GM12878 (cell line): ENCODE measurements around the gene GPR152. TPM values are rescaled to one million over a fixed set of nuclear protein-coding genes. Genes with fewer than 3 reads are reported as not detected.
A peak's percentile ranks its signal among the peaks of the same experiment; 100 is the strongest.

Source experiments
- ATAC-seq: fragments of 200-7000 bp; cut with Tn5 transposase; 3 replicates; pipeline ENCODE4 v1.9.1; 2020; ENCODE audit warnings: mild to moderate bottlenecking, moderate library complexity
- BruUV-seq: library from RNA; stranded (reverse); fragments of 400-500 nt; replicated peaks from 2 replicates; lab custom pipeline; 2021; lab: Mats Ljungman, UMichigan
- CTCF ChIA-PET: fragments of 300-600 bp; sonication (Branson Sonifier 250); formaldehyde crosslinking; extraction: SDS; loops from one replicate; lab custom pipeline; 2021; ENCODE audit warnings: inconsistent platforms; lab: Yijun Ruan, JAX
- POLR2A ChIA-PET: fragments of 350-600 bp; formaldehyde crosslinking; extraction: SDS; loops from one replicate; lab custom pipeline; 2021; ENCODE audit warnings: inconsistent platforms; lab: Charles Lee
- RAD21 ChIA-PET: fragments of 300-600 bp; sonication (Branson Sonifier 250); formaldehyde crosslinking; loops from one replicate; lab custom pipeline; 2023; ENCODE audit warnings: antibody characterized with exemption; ENCODE audit not compliant: unreplicated experiment; lab: Charles Lee
- SMC1A ChIA-PET: fragments of 300-600 bp; sonication (Branson Sonifier 250); formaldehyde crosslinking; loops from one replicate; lab custom pipeline; 2023; ENCODE audit not compliant: unreplicated experiment, uncharacterized antibody; lab: Charles Lee
- DNase-seq: peaks from one replicate; pipeline ENCODE4 v3.0.0-alpha.2; 2011; ENCODE audit warnings: low read depth, low spot score
- FAIRE-seq: peaks from 3 replicates; lab custom pipeline; 2011; peaks lifted over from hg19 to GRCh38; lab: Jason Lieb, UNC
- H2AFZ ChIP-seq: 2 replicates; pipeline ENCODE4 v1.6.0; 2011; ENCODE audit warnings: low read depth, low read length, control low read depth; ENCODE audit not compliant: control insufficient read depth
- H3K27ac ChIP-seq: 2 replicates; pipeline ENCODE4 v1.5.1; 2011; ENCODE audit warnings: control low read depth; ENCODE audit not compliant: control insufficient read depth, insufficient read depth
- H3K27me3 ChIP-seq, 2 experiments: replicated peaks in 1 of 2; 2 replicates each; pipeline versions ENCODE4 v1.6.0 to v1.6.1; 2011; ENCODE audit warnings: low read length in 1 of 2; ENCODE audit not compliant: control insufficient read depth in 2 of 2, insufficient read depth in 2 of 2
- H3K36me3 ChIP-seq, 2 experiments: 2 replicates each; pipeline ENCODE4 v1.5.1; 2011; ENCODE audit warnings: low read length in 1 of 2; ENCODE audit not compliant: control insufficient read depth in 2 of 2, insufficient read depth in 2 of 2
- H3K4me1 ChIP-seq: 2 replicates; pipeline ENCODE4 v1.6.1; 2011; ENCODE audit warnings: mild to moderate bottlenecking, low read length, moderate library complexity, mixed read lengths; ENCODE audit not compliant: control insufficient read depth, insufficient read depth
- H3K4me2 ChIP-seq: 2 replicates; pipeline ENCODE4 v1.6.0; 2011; ENCODE audit warnings: control low read depth; ENCODE audit not compliant: control insufficient read depth, insufficient read depth
- H3K4me3 ChIP-seq: fragments of 200-600 bp; sonication (generic); 2 replicates; pipeline ENCODE4 v1.5.1; 2016
- H3K79me2 ChIP-seq: 2 replicates; pipeline ENCODE4 v1.6.0; 2011; ENCODE audit warnings: low read length; ENCODE audit not compliant: control insufficient read depth, insufficient read depth
- H3K9ac ChIP-seq: 2 replicates; pipeline ENCODE4 v1.8.0; 2011; ENCODE audit warnings: low read length, control low read depth, mixed read lengths; ENCODE audit not compliant: control insufficient read depth, insufficient read depth
- H3K9me3 ChIP-seq: replicated peaks from 3 replicates; pipeline ENCODE4 v1.5.1; 2011; ENCODE audit warnings: mild to moderate bottlenecking, low read length; ENCODE audit not compliant: control insufficient read depth, insufficient read depth
- H4K20me1 ChIP-seq: 2 replicates; pipeline ENCODE4 v1.6.0; 2011; ENCODE audit not compliant: control insufficient read depth, insufficient read depth
- CHD1 ChIP-seq: IDR thresholded peaks from 2 replicates; pipeline ENCODE4 v1.6.1; 2012; ENCODE audit warnings: low read depth, low read length, improper control_type of control experiment
- ESRRA ChIP-seq: IDR thresholded peaks from 2 replicates; pipeline ENCODE4 v1.6.1; 2012; ENCODE audit warnings: mild to moderate bottlenecking, low read length, improper control_type of control experiment
- FOXM1 ChIP-seq: IDR thresholded peaks from 2 replicates; pipeline ENCODE4 v1.6.1; 2012; ENCODE audit warnings: low read depth, mild to moderate bottlenecking, inconsistent platforms, low read length, moderate library complexity
- JUNB ChIP-seq: IDR thresholded peaks from 2 replicates; pipeline ENCODE4 v1.6.1; 2016; ENCODE audit warnings: antibody characterized with exemption, mild to moderate bottlenecking
- POLR2A ChIP-seq: IDR thresholded peaks from 2 replicates; pipeline ENCODE4 v1.6.1; 2011; ENCODE audit warnings: low read depth, mild to moderate bottlenecking, low read length
- STAT1 ChIP-seq: fragments of 450-650 bp; conservative IDR thresholded peaks from 2 replicates; pipeline ENCODE4 v1.6.1; 2014; ENCODE audit warnings: antibody characterized with exemption, mild to moderate bottlenecking
- TBL1XR1 ChIP-seq: IDR thresholded peaks from 2 replicates; pipeline ENCODE4 v1.6.1; 2012; ENCODE audit warnings: low read depth, low read length, improper control_type of control experiment
- ZZZ3 ChIP-seq: IDR thresholded peaks from 2 replicates; pipeline ENCODE4 v1.6.1; 2011; ENCODE audit warnings: low read depth; ENCODE audit not compliant: control insufficient read depth, insufficient read length
- WGBS: methylation state at CpG from one replicate; pipeline ENCODE4 v1.1.6; 2016; ENCODE audit warnings: low lambda C conversion rate; ENCODE audit not compliant: insufficient replicate concordance, insufficient coverage; ENCODE audit errors: missing lambda C conversion rate; 5-methylcytosine and 5-hydroxymethylcytosine counted together
- in situ Hi-C: fragments of 300-500 bp; cut with MboI; formaldehyde crosslinking; loops from 9 replicates; pipeline ENCODE4 v1.14.3; 2018; ENCODE audit warnings: mixed read lengths
- intact Hi-C: fragments of 100-400 bp; cut with micrococcal nuclease; formaldehyde crosslinking; loops from one replicate; pipeline ENCODE4 v1.14.2; 2022; ENCODE audit not compliant: unreplicated experiment
- polyA plus RNA-seq, 11 experiments: library from polyadenylated mRNA; depleted of rRNA in 4 of 11; unstranded in 6 of 11; stranded (reverse) in 5 of 11; fragments of >200 nt; fragmentation: Nextera tagmentation in 4 of 11; fragmentation: Illumina TruSeq in 1 of 11; extraction: Ambion mirVana in 4 of 11; extraction: Trizol in 1 of 11; gene quantifications; 1 replicate in 1 of 11; 2 replicates in 10 of 11; pipeline versions ENCODE4 v1.2.1 to v1.2.3, GENCODE V29; 2011 to 2016; ENCODE audit warnings: inconsistent platforms in 2 of 11, missing spikeins in 2 of 11, low read depth in 1 of 11
- total RNA-seq, 4 experiments: library from RNA; depleted of rRNA in 3 of 4; stranded (reverse); fragments of >200 nt in 3 of 4; fragmentation: Illumina TruSeq in 1 of 4; extraction: Trizol in 1 of 4; gene quantifications; 2 replicates each; pipeline versions ENCODE4 v1.2.1 to v1.2.3, GENCODE V29; 2013 to 2021
- TF ChIP-seq, protein P1 (sequence below): fragments of 450-650 bp; IDR thresholded peaks from 2 replicates; pipeline ENCODE4 v1.6.1; 2016; ENCODE audit warnings: mild to moderate bottlenecking
- TF ChIP-seq, protein P2 (sequence below): IDR thresholded peaks from 2 replicates; pipeline ENCODE4 v1.6.1; 2011; ENCODE audit warnings: mild to moderate bottlenecking, low read depth, low read length, moderate library complexity; ENCODE audit not compliant: insufficient replicate concordance

GPR152 gene
- total and polyA plus RNA-seq, 10 of the 15 experiments (the other 5 are each of a cell fraction or from before 2014, with no cell fraction given) = not detected

GRCh38 chr11:67493548-67494370 is 41.2 kb upstream of the GPR152 start:
- FAIRE-seq = no peak
- 97% methylated on average over 53 of the region's 65 CpGs for WGBS
- Histone ChIP-seq H4K20me1 (no peaks in the 10 kb centered on the region; the same call in 1 of the 2 replicates), H3K36me3 (peaks cover 4 to 30% of the 10 kb centered on the region in 2 experiments; a peak in 3 of 4 replicates), H3K9me3 (no peaks in the 10 kb centered on the region), H3K27me3 (no peaks in the 10 kb centered on the region), H3K27ac (no peak overlapping the region), H3K4me3 (no peak overlapping the region), H3K9ac (no peak overlapping the region), H3K4me1 (no peaks in the 10 kb centered on the region), H3K4me2 (no peak overlapping the region), H2AFZ (no peak overlapping the region), H3K79me2 (no peaks in the 10 kb centered on the region)
- RAD21 ChIA-PET = no interaction called here
- no peak for ATAC-seq
- BruUV-seq = TSS peak; percentile 43
- SMC1A ChIA-PET = no interaction called here
- DNase-seq = no peak
- TF ChIP-seq FOXM1 = no peak
- no peak for TF ChIP-seq ESRRA
- TF ChIP-seq POLR2A = 0 out of 2 replicates have a peak, but pooled peaks have one; percentile 3
- no peak for TF ChIP-seq JUNB
- no peak for TF ChIP-seq CHD1
- in situ Hi-C loops = no loop called here
- POLR2A ChIA-PET = no interaction called here
- intact Hi-C loops = no loop called here
- CTCF ChIA-PET = no interaction called here

GRCh38 chr11:67492801-67493547 is 40.4 kb upstream of the GPR152 start:
- peaks cover 1% of the 10 kb centered on the region for H3K79me2 ChIP-seq
- WGBS = 82% methylated on average over 37 of the region's 46 CpGs
- peaks cover 4 to 30% of the 10 kb centered on the region in 2 experiments; a peak in 3 of 4 replicates for H3K36me3 ChIP-seq
- BruUV-seq = no TSS peak
- no peak for ATAC-seq
- ChIA-PET RAD21 (interaction anchor here (0.8 kb wide), 1 partner anchor 92 kb away, joined by 4 read pairs; no protein-coding TSS in a partner anchor), CTCF (interaction anchor here (1.2 kb wide), 1 partner anchor 13 kb away, joined by 5 read pairs; the partner anchor contains the start of gene PITPNM1), POLR2A (no interaction called here), SMC1A (no interaction called here)
- no peak for FAIRE-seq
- no peaks in the 10 kb centered on the region for H3K27me3 ChIP-seq
- H3K9me3 ChIP-seq = no peaks in the 10 kb centered on the region
- H3K4me2 ChIP-seq = no peak overlapping the region
- no peak for DNase-seq
- in situ Hi-C loops (no loop called here), intact Hi-C loops (no loop called here)
- no peak overlapping the region for H2AFZ ChIP-seq
- peaks cover 2% of the 10 kb centered on the region for H3K4me1 ChIP-seq
- no peak overlapping the region for H3K9ac ChIP-seq
- no peak overlapping the region for H3K27ac ChIP-seq
- no peak overlapping the region for H3K4me3 ChIP-seq
- no peak for TF ChIP-seq STAT1
- TF ChIP-seq, protein P1, sequence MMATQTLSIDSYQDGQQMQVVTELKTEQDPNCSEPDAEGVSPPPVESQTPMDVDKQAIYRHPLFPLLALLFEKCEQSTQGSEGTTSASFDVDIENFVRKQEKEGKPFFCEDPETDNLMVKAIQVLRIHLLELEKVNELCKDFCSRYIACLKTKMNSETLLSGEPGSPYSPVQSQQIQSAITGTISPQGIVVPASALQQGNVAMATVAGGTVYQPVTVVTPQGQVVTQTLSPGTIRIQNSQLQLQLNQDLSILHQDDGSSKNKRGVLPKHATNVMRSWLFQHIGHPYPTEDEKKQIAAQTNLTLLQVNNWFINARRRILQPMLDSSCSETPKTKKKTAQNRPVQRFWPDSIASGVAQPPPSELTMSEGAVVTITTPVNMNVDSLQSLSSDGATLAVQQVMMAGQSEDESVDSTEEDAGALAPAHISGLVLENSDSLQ = peak; percentile 59
- no peak for TF ChIP-seq ZZZ3
- no peak for TF ChIP-seq TBL1XR1
- TF ChIP-seq, protein P2, sequence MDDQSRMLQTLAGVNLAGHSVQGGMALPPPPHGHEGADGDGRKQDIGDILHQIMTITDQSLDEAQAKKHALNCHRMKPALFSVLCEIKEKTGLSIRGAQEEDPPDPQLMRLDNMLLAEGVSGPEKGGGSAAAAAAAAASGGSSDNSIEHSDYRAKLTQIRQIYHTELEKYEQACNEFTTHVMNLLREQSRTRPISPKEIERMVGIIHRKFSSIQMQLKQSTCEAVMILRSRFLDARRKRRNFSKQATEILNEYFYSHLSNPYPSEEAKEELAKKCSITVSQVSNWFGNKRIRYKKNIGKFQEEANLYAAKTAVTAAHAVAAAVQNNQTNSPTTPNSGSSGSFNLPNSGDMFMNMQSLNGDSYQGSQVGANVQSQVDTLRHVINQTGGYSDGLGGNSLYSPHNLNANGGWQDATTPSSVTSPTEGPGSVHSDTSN = peak; percentile 10
- H4K20me1 ChIP-seq = no peaks in the 10 kb centered on the region; the same call in 1 of the 2 replicates
